DMS53 treated with DMSO at 0.1 percent for 48 hours (cell line): ENCODE results near the gene ABR.
"Not testable (repeated sequence)": the region's sequence is repeated elsewhere in the genome, so short reads cannot be mapped to it uniquely, and the experiment has no call there.

Source experiments
- DNase-seq: peaks from one replicate; lab custom pipeline; 2025; ENCODE audit not compliant: unreplicated experiment; lab: John Stamatoyannopoulos, UW

The ABR gene

DNA sequence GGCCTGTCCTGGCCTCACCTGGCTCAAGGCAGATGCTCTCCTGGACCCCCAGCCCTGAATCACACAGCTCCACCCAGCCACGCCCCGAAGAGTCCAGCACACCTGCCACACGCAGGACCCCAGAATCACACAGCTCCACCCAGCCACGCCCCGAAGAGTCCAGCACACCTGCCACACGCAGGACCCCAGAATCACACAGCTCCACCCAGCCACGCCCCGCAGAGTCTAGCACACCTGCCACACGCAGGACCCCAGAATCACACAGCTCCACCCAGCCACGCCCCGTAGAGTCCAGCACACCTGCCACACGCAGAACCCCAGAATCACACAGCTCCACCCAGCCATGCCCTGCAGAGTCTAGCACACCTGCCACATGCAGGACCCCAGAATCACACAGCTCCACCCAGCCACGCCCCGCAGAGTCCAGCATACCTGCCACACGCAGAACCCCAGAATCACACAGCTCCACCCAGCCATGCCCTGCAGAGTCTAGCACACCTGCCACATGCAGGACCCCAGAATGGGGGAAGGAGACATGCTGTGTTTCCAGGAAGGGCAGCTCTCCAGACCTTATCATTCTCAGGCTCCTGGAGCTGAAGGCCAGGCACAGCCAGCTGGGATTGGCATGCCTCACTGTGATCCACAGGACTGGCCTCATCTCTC is 105.7 kb downstream of the ABR start:
- DNase-seq: not testable (repeated sequence)

DNA sequence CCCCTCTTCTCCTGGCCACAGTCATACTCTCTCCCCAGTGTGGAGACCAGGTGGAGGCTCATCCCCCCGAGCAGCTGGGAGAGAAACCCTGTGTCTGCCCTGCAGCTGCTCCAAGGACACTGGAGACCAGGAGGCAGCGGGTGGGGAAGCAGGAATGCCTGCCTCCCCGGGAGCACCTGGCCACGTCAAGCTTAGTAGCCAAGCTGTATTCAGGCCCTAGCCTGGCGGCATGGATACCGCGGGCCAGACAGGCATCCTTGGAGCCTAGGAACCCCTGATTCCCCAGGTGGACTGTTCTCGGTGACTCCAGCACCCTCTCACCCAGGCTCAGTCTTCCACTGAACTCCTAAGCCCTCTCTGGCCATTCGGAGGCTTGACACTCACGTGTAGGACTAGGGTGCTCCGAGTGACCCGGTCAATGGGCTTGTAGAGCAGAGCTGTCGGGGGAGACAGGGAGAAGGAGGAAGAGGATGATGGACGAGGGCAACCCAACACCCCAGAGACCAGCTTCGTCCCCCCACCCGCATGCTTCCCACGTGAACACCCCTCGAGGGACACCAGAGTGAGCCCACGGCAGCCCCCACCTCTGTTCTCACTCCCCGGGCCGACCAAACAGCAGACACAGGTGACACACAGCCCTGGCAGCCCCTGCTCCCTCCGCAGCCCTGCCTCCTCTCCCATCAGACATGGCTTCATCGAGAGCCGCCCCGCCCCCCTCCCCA is 106.4 kb downstream of the ABR start:
- DNase-seq: no peak

DNA sequence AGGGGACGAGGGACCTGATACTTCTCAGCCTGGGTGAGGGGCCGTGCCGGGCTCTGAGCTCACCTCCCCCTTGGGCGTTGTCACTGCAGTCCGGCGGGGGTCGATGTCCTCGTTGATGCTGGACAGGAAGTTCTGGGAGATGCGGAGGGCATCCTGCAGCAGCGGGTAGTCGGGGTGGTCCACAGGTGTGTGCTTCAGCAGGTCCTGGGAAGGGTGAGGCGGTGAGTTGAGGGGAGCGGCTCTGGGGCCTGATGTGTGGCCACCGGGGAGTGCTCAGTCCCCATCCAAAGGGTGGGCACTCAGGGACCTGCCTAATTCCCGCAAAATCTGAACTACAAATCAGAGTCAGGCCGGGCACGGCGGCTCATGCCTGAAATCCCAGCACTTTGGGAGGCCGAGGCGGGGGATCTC is 107.2 kb downstream of the ABR start:
- DNase-seq: no peak

DNA sequence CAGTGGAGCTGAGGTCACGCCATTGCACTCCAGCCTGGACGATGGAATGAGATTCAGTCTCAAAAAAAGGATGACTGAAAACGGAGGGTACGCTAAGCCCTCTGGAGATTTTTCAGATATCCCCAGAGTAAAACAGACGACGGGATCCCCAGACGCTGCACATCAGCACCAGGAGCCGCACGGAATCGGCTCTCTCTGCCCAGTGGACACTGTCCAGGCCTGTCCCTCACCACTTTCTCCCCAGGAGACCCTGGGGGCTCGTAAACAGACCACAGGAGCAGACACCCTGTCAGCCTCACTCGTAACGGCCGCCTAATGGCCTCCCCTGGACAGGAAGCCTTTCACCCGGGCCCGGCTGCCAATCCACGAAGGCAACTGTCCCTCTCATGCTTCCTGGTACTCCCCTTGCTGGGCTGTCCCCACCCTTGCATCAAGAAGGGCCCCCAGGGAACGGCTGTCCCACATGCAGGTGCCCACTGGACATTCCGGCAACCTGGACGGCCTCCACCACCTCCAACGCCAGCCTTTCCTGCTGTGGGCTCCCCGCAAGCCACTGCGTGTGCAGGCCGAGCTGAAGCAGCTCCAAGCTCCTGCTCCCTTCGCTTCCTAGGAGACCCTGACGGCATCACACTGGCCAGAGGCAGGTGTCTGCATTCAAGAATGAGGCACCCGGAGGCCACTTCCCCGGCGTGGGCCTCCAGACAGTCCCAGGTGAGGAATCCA is 108.5 kb downstream of the ABR start:
- no peak for DNase-seq

DNA sequence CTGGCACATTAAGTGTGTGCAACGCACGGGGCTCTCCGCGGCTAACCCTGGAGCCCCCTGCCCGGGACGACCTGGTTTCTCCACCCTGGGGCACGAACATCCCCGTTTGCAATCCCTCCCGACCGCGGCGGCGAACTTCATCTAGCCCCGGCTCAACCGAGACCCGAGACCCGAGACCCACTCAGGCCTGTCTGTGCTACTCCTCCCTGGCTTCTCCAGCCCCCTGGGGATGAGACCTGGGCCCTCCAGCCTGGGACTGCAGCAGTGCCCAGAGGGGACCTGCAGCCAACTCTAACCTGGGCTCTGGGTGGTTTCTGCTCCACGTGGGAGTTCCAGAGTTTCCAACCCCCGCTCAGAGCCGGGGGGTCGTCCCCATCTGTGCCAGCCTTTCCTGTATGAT is 109.4 kb downstream of the ABR start:
- no peak for DNase-seq

DNA sequence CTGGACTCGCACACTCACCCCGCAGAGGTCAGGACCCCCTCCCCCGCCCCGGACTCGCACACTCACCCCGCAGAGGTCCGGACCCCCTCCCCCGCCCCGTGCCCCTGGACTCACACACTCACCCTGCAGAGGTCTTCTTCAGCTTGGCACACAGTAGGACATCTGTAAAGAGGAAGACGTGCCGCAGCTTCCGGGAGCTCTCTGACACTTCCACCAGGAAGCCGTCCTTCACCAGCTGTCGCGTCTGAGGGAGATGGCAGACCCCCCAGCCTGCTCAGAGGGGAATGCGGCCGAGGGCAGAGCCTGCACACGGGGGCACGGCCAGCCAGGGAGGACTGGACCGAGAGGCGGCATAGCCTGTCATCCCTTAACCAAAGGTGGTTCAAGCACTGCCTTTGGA is 109.9 kb downstream of the ABR start:
- DNase-seq: no peak

DNA sequence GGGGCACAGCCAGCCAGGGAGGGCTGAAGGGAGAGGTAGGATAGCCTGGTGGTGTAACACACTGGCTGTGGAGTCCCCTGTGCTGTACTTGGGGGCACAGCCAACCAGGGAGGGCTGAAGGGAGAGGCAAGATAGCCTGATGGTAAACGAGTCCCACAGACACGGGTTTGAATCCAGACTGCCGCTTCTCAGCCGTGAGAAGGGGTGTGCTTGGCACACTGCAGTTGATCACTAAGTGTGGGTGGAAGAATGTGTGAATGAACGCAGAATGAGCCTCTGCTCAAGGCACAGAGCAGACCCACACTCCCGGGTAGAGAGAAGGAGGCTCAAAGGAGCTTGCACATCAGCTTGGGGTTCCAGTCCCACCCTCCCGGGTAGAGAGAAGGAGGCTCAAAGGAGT is 111.4 kb downstream of the ABR start:
- DNase-seq: no peak

DNA sequence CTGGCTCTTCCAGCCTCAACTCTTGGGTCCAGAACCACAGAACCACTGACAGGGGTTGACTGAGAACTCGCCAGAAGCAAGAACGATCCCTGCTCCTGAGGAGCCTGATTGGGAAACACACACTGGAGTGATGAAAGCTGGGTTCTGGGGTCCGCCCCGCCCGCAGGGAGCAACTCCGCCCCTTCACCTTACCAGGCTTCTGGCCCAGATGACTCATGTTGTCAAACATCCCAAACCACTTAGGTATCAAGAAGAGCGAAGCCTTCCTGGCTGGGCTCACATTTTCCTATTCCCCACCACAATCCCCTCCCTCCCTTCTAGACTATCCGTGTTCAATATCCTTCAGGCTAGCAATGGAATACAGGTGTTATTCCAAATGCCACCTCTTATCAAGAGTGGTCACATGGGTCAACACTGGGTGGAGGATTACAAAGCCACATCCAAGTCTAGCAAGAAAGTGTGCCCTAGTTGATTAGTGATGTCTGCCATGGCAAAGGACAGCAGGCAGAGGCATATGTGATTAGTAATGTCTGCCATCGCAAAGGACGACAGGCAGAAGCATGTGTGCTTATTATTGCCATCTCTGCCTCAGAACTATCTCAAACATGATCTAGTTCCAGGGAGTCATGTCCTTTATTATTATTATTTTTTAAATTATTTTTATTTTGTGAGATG is 112.4 kb downstream of the ABR start:
- peak; percentile 11 for DNase-seq

DNA sequence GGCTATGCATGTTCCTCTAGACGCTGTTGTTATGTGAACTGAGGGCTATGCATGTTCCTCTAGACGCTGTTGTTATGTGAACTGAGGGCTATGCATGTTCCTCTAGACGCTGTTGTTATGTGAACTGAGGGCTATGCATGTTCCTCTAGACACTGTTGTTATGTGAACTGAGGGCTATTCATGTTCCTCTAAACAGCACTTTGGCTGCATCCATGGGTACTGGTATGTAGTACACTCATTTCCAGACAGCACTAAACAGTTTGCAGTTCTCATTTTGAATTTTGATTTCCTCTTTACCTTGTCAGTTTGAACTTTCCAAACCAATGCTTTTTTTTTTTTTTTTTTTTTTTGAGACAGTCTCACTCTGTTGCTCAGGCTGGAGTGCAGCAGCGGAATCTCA is 114.4 kb downstream of the ABR start:
- not testable (repeated sequence) for DNase-seq

DNA sequence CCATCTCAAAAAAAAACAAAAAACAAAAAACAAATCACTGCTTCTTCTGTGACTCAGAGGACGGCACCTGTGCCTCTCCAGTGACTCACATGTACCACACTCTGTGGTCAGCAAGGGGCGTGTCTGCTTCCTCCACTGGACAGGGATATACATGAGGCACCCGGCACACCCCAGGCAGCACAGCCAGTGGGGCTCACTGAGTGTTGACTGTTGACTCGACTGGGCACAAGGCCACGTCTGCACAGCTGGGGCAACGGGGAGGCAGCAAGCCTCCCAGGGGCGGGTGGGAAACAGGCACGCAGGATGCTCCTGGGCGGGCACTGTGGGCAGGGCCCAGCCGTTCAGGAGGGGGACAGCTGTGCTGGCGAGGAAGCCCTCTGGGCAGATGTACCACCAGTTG is 118.8 kb downstream of the ABR start:
- no peak for DNase-seq

DNA sequence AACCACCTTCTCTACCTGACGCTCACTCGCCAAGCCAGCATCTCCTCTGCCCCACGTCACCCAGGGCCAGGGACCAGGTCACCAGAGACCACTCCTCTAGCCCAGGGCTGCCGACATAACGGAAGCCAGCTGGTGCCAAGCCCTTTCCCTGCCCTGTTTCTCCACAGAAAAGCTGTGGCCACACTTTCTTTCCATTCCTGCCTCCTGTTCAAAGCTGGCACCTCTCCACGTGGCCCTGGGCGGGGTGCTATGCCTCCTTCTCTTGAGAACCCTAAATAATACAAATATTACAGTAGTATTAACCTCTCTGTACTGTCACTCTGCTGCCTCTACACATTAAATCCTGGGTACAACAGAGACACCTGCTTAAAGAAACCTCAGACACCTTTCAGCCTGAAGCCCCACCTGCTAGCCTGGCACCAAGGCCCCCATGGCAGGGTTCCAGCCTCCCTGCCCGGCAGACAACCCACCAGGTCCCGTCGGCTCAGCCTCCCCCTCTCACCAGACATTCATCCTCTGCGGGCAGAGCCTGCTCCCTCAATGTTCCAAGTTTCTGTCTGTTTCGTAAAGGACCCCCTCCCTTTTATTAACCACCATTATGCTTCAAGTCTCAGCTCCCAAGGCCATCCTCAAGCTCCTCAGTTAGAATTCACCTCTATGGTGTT is 120.5 kb downstream of the ABR start:
- DNase-seq: no peak

DNA sequence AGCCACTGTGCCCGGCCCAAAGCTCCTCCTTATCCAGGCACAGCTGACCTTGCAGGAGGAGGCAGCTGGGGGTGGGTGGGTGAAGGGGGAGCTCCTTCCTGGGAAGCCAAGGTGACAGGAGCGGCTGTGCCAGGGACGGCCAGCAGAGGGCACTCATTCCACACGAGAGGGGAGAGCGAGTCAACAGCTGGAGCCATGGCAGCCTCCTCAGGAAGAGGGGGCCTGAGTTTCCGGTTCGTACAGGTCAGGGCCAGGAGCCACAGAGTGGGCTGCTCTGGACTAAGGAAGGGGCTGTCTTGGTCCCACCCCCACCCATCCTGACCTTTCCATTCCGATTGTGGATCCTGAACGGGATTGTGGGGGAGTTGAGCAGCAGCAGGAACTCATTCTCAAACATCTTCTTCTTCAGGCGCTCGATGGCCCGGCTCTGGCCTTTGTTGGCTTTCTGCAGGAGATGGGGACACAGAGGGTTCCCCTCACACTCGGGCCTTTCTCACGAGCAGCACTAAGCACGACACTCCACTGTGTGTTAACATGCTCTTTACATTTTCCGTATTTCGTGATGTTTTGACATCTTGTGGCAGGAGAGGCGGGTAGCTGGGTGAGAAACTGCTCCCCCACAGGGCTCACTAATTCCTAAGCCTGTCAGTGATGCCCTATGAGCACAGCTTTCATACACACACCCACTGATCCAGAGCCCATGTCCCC is 121.2 kb downstream of the ABR start:
- no peak for DNase-seq

DNA sequence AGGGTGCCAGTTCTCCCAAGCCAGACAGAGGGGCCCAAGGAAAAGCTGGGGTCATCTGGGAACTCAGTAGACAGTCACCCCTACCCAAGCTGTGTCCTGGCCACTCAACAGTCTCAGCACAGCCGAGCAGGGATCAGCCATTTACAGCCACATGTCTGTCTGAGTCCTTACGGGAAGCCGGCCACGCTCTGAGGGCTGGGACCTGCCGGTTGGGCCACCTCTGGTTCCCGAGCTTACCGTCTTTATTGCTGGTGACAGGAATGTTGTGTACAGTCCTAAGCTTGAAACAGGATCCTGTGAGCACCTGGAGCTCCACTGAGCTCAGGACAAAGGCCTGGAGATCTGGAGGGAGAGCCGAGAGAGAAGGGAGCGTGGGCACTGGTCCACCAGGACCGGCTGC is 123.0 kb downstream of the ABR start:
- no peak for DNase-seq

DNA sequence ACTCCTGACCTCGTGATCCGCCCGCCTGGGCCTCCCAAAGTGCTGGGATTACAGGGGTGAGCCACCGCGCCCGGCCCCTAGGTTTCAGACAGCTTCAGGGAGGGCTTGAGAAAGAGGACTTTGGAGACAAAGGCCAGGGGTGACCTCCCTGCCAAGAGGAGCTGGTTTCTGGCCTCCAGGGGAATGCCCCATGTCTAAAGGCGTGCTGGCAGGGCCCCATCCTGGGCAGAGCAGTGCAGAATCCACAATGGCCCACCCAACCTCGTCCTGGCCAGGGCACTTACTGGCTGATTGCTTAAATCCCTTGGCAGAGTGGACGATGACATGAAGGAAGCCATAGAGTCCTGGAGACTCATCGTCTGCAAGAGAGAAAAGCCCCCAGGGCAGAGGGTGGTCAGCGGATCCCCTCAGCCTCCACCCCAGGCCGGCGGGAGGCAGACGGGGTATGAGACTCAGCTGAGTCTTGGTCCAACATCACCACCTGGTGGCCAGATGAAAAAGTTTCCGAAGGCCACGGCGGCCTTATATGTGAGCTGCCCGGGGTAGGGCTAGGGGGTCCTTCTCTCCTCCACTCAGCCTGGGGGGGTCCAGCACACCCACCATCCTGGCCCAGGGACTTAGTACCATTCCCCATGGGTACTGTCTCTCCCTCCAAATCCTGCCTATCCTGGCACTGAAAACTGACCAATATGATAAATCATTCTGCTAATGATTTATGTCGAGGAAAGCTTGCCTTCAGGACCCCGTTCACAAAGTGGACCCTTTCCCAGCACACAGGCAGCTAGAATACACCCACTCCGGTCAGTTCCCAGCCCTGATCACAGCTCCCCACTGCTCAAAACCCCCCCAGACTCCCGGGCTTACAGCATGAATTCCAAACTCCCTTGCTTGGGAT is 123.8 kb downstream of the ABR start:
- no peak for DNase-seq

DNA sequence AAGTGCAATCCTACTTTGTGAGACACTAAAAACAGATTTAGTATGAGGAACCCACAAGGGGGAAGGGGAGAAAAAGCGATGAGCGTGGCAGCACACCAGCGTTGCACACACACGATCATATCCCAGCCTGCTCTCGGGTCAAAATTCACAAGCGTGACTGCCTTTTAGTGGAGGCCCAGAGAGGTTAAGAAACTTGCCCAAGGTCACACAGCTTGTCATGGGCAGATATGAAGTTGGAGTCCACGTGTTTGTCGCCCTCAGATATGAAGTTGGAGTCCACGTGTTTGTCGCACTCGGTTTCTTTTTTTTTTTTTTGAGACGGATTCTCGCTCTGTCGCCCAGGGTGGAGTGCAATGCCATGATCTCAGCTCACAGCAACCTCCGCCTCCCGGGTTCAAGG is 124.5 kb downstream of the ABR start:
- DNase-seq: no peak

DNA sequence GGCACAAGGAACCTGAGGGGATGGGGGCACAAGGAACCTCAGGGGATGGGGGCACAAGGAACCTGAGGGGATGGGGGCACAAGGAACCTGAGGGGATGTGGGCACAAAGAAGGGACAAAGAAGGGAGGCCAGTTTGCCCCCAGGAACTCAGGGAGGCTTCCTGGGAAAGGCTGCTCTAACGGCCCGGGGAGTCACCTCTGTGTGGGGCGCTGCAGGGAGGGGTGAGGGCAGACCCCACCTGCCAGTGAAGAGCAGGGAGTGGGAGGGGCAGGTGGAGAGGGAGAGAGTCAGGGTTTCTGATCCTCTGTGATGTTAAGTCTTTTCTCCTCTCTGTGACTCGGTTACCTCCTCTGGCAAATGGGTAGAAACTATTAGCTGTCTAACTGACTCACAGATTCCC is 125.1 kb downstream of the ABR start:
- no peak for DNase-seq

DNA sequence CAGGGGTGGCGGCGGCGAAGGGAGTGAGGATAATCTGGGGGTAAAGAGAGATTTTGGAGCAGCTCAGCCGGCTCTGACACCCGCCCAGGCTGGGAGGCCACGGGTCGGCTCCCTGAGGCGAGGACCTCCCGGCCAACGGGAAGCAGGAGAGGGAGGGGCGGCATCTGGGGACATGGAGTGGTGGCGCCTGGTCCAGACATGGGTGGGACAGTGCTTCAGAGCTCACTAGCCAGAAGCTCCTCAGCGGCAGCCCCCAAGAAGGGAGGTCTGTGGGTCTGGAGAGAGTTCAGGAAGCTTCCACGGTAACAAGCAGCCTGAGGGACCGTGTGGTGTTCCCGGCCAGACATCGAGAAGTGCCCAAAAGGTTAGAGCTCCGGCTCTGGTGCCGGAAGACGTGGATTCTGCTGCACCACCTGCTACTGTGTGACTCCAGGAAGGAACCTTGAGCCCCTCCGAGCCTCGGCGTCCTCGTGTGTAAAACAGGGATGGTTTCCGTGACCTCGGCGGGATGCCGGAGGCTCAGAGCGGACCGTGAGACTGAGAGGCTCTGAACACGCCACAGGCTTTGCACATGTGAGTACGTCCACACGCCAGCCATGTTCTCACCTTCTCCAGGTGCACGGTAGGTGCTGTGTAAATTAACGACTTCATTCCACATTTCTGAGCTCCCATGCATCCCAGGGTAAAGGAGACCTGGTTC is 126.0 kb downstream of the ABR start:
- DNase-seq: no peak

DNA sequence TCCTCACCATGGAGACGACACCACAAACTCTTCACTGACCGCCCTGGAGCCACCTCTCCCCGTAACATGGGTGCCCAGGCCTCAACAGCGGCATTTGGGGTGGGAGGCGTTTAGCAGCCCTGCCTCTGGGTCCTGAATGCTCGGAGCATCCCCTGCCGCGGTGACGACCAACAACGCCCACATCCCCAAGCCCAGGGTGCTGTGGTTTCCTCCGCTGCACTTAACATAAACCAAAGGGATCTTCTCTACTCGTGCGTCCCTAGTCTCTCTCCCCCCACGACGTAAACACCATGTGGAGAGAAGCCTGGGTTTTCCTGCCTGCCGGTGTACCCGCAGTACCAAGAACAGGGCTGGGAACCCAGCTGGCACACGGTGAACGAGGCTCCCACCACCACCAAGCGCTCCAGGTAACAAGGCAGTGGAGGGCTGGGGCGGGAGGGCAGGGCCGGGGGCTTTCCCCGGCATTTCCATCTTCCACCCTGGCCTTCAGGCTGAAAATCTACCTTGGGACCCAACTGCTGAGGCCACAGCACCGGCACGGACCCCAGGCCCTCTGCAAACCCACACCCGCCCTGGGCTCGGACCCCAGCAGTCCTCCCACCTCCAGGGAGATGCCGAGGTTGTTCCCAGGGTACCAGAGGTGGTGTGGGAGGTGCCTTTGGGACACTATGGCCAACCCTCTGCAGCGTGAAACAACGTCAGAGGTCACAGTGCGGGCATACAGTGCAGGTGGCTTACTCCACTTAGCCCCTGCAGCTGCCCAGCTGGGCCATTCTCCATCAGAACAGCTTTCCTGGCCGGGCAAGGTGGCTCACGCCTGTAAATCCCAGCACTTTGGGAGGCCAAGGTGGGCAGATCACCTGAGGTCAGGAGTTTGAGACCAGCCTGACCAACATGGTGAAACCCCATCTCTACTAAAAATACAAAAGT is 128.5 kb downstream of the ABR start:
- no peak for DNase-seq
